H9 (cell line): ENCODE measurements around the gene ADORA1. TPM values are rescaled to one million over a fixed set of nuclear protein-coding genes. Genes with fewer than 3 reads are reported as not detected.

Source experiments
- DNase-seq: peaks from one replicate; pipeline ENCODE4 v3.0.0-alpha.2; 2017
- H2AFZ ChIP-seq: one replicate; pipeline ENCODE4 v1.6.1; 2013; ENCODE audit warnings: mild to moderate bottlenecking, low read length, control low read depth, moderate library complexity
- H2AK5ac ChIP-seq: 2 replicates; pipeline ENCODE4 v1.6.1; 2013; ENCODE audit warnings: low read length, control low read depth, mixed read lengths; ENCODE audit not compliant: insufficient read length
- H2BK120ac ChIP-seq: one replicate; pipeline ENCODE4 v1.6.1; 2013; ENCODE audit warnings: low read depth, mild to moderate bottlenecking, low read length, control low read depth, inconsistent platforms; ENCODE audit not compliant: poor library complexity, severe bottlenecking
- H2BK12ac ChIP-seq: 2 replicates; pipeline ENCODE4 v1.6.1; 2013; ENCODE audit warnings: low read length, control low read depth, mixed read lengths, low read depth; ENCODE audit not compliant: insufficient read length
- H2BK15ac ChIP-seq: 2 replicates; pipeline ENCODE4 v1.6.1; 2013; ENCODE audit warnings: low read depth, low read length, control low read depth
- H2BK20ac ChIP-seq: one replicate; pipeline ENCODE4 v1.6.1; 2013; ENCODE audit warnings: low read depth, mild to moderate bottlenecking, low read length, control low read depth, inconsistent platforms; ENCODE audit not compliant: poor library complexity, severe bottlenecking
- H2BK5ac ChIP-seq: 2 replicates; pipeline ENCODE4 v1.6.1; 2013; ENCODE audit warnings: low read length, control low read depth, mixed read lengths; ENCODE audit not compliant: insufficient read length
- H3K14ac ChIP-seq: 2 replicates; pipeline ENCODE4 v1.6.1; 2013; ENCODE audit warnings: low read length, control low read depth; ENCODE audit not compliant: insufficient read depth
- H3K18ac ChIP-seq: 2 replicates; pipeline ENCODE4 v1.6.1; 2013; ENCODE audit warnings: low read depth, mild to moderate bottlenecking, mixed read lengths, low read length, control low read depth; ENCODE audit not compliant: insufficient read length
- H3K23ac ChIP-seq: 2 replicates; pipeline ENCODE4 v1.6.1; 2013; ENCODE audit warnings: low read length, control low read depth, mixed read lengths, low read depth; ENCODE audit not compliant: insufficient read length
- H3K23me2 ChIP-seq: 2 replicates; pipeline ENCODE4 v1.6.1; 2013; ENCODE audit warnings: low read depth, mild to moderate bottlenecking, mixed read lengths, low read length, control low read depth; ENCODE audit not compliant: insufficient read length, poor library complexity, severe bottlenecking
- H3K27ac ChIP-seq: 2 replicates; pipeline ENCODE4 v1.5.1; 2013; ENCODE audit warnings: low read length, control low read depth, mixed read lengths, low read depth; ENCODE audit not compliant: insufficient read length
- H3K27me3 ChIP-seq: 2 replicates; pipeline ENCODE4 v1.6.1; 2013; ENCODE audit warnings: low read length, control low read depth, inconsistent platforms; ENCODE audit not compliant: insufficient read depth
- H3K4ac ChIP-seq: 2 replicates; pipeline ENCODE4 v1.6.1; 2013; ENCODE audit warnings: low read depth, mild to moderate bottlenecking, control low read depth, inconsistent platforms, low read length, moderate library complexity
- H3K4me1 ChIP-seq: 2 replicates; pipeline ENCODE4 v1.6.1; 2013; ENCODE audit warnings: low read length, control low read depth, inconsistent platforms; ENCODE audit not compliant: insufficient read depth
- H3K4me2 ChIP-seq: 2 replicates; pipeline ENCODE4 v1.6.1; 2013; ENCODE audit warnings: low read length, control low read depth, mixed read lengths; ENCODE audit not compliant: insufficient read length, insufficient read depth
- H3K56ac ChIP-seq: 2 replicates; pipeline ENCODE4 v1.6.1; 2013; ENCODE audit warnings: low read depth, mild to moderate bottlenecking, mixed read lengths, low read length, control low read depth; ENCODE audit not compliant: insufficient read length
- H3K79me1 ChIP-seq: 2 replicates; pipeline ENCODE4 v1.6.1; 2013; ENCODE audit warnings: low read depth, mild to moderate bottlenecking, moderate library complexity, low read length, control low read depth, inconsistent platforms; ENCODE audit not compliant: insufficient read depth, poor library complexity, severe bottlenecking
- H3K79me2 ChIP-seq: 2 replicates; pipeline ENCODE4 v1.6.1; 2013; ENCODE audit warnings: low read length, control low read depth, inconsistent platforms; ENCODE audit not compliant: insufficient read depth
- H3K9ac ChIP-seq: 2 replicates; pipeline ENCODE4 v1.6.1; 2013; ENCODE audit warnings: low read length, control low read depth, mixed read lengths; ENCODE audit not compliant: insufficient read length; ENCODE audit errors: extremely low read depth
- H3K9me3 ChIP-seq: one replicate; pipeline ENCODE4 v1.6.1; 2013; ENCODE audit warnings: low read depth, low read length, inconsistent platforms; ENCODE audit not compliant: control insufficient read depth
- H3T11ph ChIP-seq: one replicate; pipeline ENCODE4 v1.6.1; 2013; ENCODE audit warnings: mild to moderate bottlenecking, low read length, control low read depth, inconsistent platforms
- H4K20me1 ChIP-seq: one replicate; pipeline ENCODE4 v1.6.1; 2013; ENCODE audit not compliant: control insufficient read depth, insufficient read length, insufficient read depth
- H4K5ac ChIP-seq: 2 replicates; pipeline ENCODE4 v1.6.1; 2013; ENCODE audit warnings: low read depth, mild to moderate bottlenecking, mixed read lengths, low read length, control low read depth; ENCODE audit not compliant: insufficient read length
- H4K8ac ChIP-seq: replicated peaks from 2 replicates; pipeline ENCODE4 v1.6.1; 2013; ENCODE audit warnings: low read length, control low read depth, mixed read lengths, low read depth; ENCODE audit not compliant: insufficient read length
- H4K91ac ChIP-seq: 2 replicates; pipeline ENCODE4 v1.6.1; 2013; ENCODE audit warnings: low read depth, mild to moderate bottlenecking, moderate library complexity, mixed read lengths, low read length, control low read depth; ENCODE audit not compliant: insufficient read length
- H3K27ac Mint-ChIP-seq, 3 experiments: 2 replicates in 2 of 3; 3 replicates in 1 of 3; pipeline ENCODE4 v1.8.0; 2020 to 2021; ENCODE audit warnings: mixed read lengths in 3 of 3, mild to moderate bottlenecking in 1 of 3, moderate library complexity in 1 of 3
- H3K27me3 Mint-ChIP-seq: 2 replicates; pipeline ENCODE4 v1.8.0; 2021; ENCODE audit warnings: low read depth, mild to moderate bottlenecking, moderate library complexity, mixed read lengths
- H3K36me3 Mint-ChIP-seq, 3 experiments: 2 replicates in 2 of 3; 3 replicates in 1 of 3; pipeline ENCODE4 v1.8.0; 2020 to 2021; ENCODE audit warnings: low read depth in 3 of 3, mixed read lengths in 3 of 3; ENCODE audit not compliant: insufficient read depth in 1 of 3
- H3K4me1 Mint-ChIP-seq, 2 experiments: 2 replicates each; pipeline ENCODE4 v1.8.0; 2020; ENCODE audit warnings: mixed read lengths in 2 of 2
- H3K4me3 Mint-ChIP-seq, 2 experiments: 2 replicates in 1 of 2; 3 replicates in 1 of 2; pipeline ENCODE4 v1.8.0; 2020 to 2021; ENCODE audit warnings: mild to moderate bottlenecking in 2 of 2, mixed read lengths in 2 of 2, moderate library complexity in 1 of 2
- H3K9me3 Mint-ChIP-seq, 2 experiments: 2 replicates in 1 of 2; 3 replicates in 1 of 2; pipeline ENCODE4 v1.8.0; 2020; ENCODE audit warnings: mild to moderate bottlenecking in 2 of 2, mixed read lengths in 2 of 2, moderate library complexity in 1 of 2
- CTCF ChIP-seq: fragments of 200-600 bp; sonication (generic); conservative IDR thresholded peaks from 3 replicates; pipeline ENCODE4 v1.8.0; 2021; ENCODE audit warnings: antibody characterized with exemption, mild to moderate bottlenecking
- WGBS: extraction: QIAGEN DNeasy Blood & Tissue Kit; methylation state at CpG from one replicate; pipeline ENCODE4 v1.1.7; 2013; ENCODE audit warnings: missing lambda C conversion rate, low lambda C conversion rate, mixed read lengths; ENCODE audit not compliant: insufficient read length; ENCODE audit errors: extremely low coverage; 5-methylcytosine and 5-hydroxymethylcytosine counted together
- long read RNA-seq: library from polyadenylated mRNA; unstranded; transcript quantifications from one replicate; pipeline ENCODE4 v2.0.0, GENCODE V29; 2020
- total RNA-seq: library from RNA; stranded (reverse); gene quantifications from 2 replicates; pipeline ENCODE4 v1.2.1, GENCODE V29; 2021

ADORA1 gene
- total RNA-seq, result 1.3 and 3.0 TPM in 2 replicates
- long read RNA-seq, result 0 reads

GRCh38 chr1:203127666-203128430, at the start of gene ADORA1:
Gene ADORA1 (plus strand): TSS chr1:203127726. CDS start chr1:203128842, 1,116 bp downstream.
- no peaks in the 10 kb centered on the region for H3K9me3 ChIP-seq
- no peaks in the 10 kb centered on the region for H3K79me1 ChIP-seq
- H2AK5ac ChIP-seq, result no peak within 1 kb of the TSS
- Mint-ChIP-seq H3K27me3 (peaks cover 58% of the 10 kb centered on the region), H3K4me3 (peak within 1 kb of the TSS; percentile 62 to 83), H3K36me3 (no peaks in the 10 kb centered on the region), H3K27ac (no peak within 1 kb of the TSS; a peak in 1 of 7 replicates), H3K9me3 (no peaks in the 10 kb centered on the region; a peak in 1 of 5 replicates), H3K4me1 (peaks cover 22 to 43% of the 10 kb centered on the region in 2 experiments)
- no peak within 1 kb of the TSS for H4K8ac ChIP-seq
- H4K20me1 ChIP-seq, result no peaks in the 10 kb centered on the region
- no peak within 1 kb of the TSS for H2BK5ac ChIP-seq
- no peak within 1 kb of the TSS for H2BK20ac ChIP-seq
- H4K5ac ChIP-seq, result no peak within 1 kb of the TSS
- H3K23me2 ChIP-seq, result peaks cover 7% of the 10 kb centered on the region
- H3K27me3 ChIP-seq, result no peaks in the 10 kb centered on the region; the same call in 1 of the 2 replicates
- no peak within 1 kb of the TSS for H3K23ac ChIP-seq
- TF ChIP-seq CTCF, result peak; percentile 32; the same call in 2 of the 3 replicates
- H2BK15ac ChIP-seq, result no peak within 1 kb of the TSS
- no peak within 1 kb of the TSS for H3K9ac ChIP-seq
- no peak within 1 kb of the TSS for H3T11ph ChIP-seq
- H3K79me2 ChIP-seq, result no peaks in the 10 kb centered on the region
- peak within 1 kb of the TSS; percentile 60 for H3K4me2 ChIP-seq
- peak; percentile 80 for DNase-seq
- peaks cover 2% of the 10 kb centered on the region; the same call in 1 of the 2 replicates for H3K4me1 ChIP-seq
- no peak within 1 kb of the TSS for H2BK120ac ChIP-seq
- H2AFZ ChIP-seq, result no peak within 1 kb of the TSS
- H3K18ac ChIP-seq, result no peak within 1 kb of the TSS
- no peak within 1 kb of the TSS for H4K91ac ChIP-seq
- H2BK12ac ChIP-seq, result no peak within 1 kb of the TSS
- no peak within 1 kb of the TSS for H3K56ac ChIP-seq
- no peak within 1 kb of the TSS for H3K14ac ChIP-seq
- no CpG with 5 or more reads among the region's 51 CpGs for WGBS
- H3K4ac ChIP-seq, result no peak within 1 kb of the TSS
- no peak within 1 kb of the TSS for H3K27ac ChIP-seq
